Endothelial cell (in vitro differentiated cells): Measurements from ENCODE around the gene FIGNL2. TPM values are rescaled to one million over a fixed set of nuclear protein-coding genes. Genes with fewer than 3 reads are reported as not detected.

Source experiments
- DNase-seq: peaks from one replicate; pipeline ENCODE4 v3.0.0; 2021; ENCODE audit warnings: low spot score
- H3K27ac Mint-ChIP-seq: one replicate; pipeline ENCODE4 v1.8.0; 2021; ENCODE audit warnings: mixed read lengths, inconsistent platforms; ENCODE audit not compliant: unreplicated experiment
- H3K27me3 Mint-ChIP-seq: one replicate; pipeline ENCODE4 v1.8.0; 2021; ENCODE audit warnings: mild to moderate bottlenecking, moderate library complexity, mixed read lengths, inconsistent platforms; ENCODE audit not compliant: unreplicated experiment
- H3K36me3 Mint-ChIP-seq: one replicate; pipeline ENCODE4 v1.8.0; 2021; ENCODE audit warnings: mild to moderate bottlenecking, low read depth, mixed read lengths, inconsistent platforms; ENCODE audit not compliant: unreplicated experiment
- H3K4me1 Mint-ChIP-seq: one replicate; pipeline ENCODE4 v1.8.0; 2021; ENCODE audit warnings: mild to moderate bottlenecking, mixed read lengths, inconsistent platforms; ENCODE audit not compliant: unreplicated experiment
- H3K4me3 Mint-ChIP-seq: one replicate; pipeline ENCODE4 v1.8.0; 2021; ENCODE audit warnings: mild to moderate bottlenecking, mixed read lengths, inconsistent platforms; ENCODE audit not compliant: unreplicated experiment
- H3K9me3 Mint-ChIP-seq: one replicate; pipeline ENCODE4 v1.8.0; 2021; ENCODE audit warnings: mixed read lengths, inconsistent platforms; ENCODE audit not compliant: unreplicated experiment
- CTCF ChIP-seq: fragments of 200-600 bp; sonication (generic); IDR thresholded peaks from one replicate; pipeline ENCODE4 v1.5.0; 2021; ENCODE audit warnings: antibody characterized with exemption; ENCODE audit not compliant: unreplicated experiment
- total RNA-seq: library from RNA; stranded (reverse); fragmentation: NEBNext Ultra II Directional; extraction: Animal tissue kit (Norgen Biotek cat#: 25700); gene quantifications from one replicate; pipeline ENCODE4 v1.2.1, GENCODE V29; 2021; ENCODE audit not compliant: unreplicated experiment

The FIGNL2 gene
- total RNA-seq, 1 donor from 2014 or later = 42.0 TPM

- no peak for DNase-seq
- Mint-ChIP-seq H3K36me3 (peaks cover 13% of the 10 kb centered on the region), H3K27me3 (peaks cover 10% of the 10 kb centered on the region), H3K27ac (peak overlapping the region; percentile 43), H3K4me3 (peak overlapping the region; percentile 92), H3K4me1 (peaks cover 21% of the 10 kb centered on the region), H3K9me3 (no peaks in the 10 kb centered on the region)
- no peak for TF ChIP-seq CTCF
These were observed 2.2 kb downstream of the FIGNL2 start for GRCh38 chr12:51846271-51846691.

GRCh38 chr12:51845482-51845881 lies 3.0 kb downstream of the FIGNL2 start:
- Mint-ChIP-seq H3K27ac (no peak overlapping the region), H3K27me3 (peaks cover 10% of the 10 kb centered on the region), H3K4me1 (peaks cover 13% of the 10 kb centered on the region), H3K9me3 (no peaks in the 10 kb centered on the region), H3K36me3 (peaks cover 13% of the 10 kb centered on the region), H3K4me3 (peak overlapping the region; percentile 15)
- DNase-seq = no peak
- TF ChIP-seq CTCF = no peak

GRCh38 chr12:51844854-51845253 lies 3.7 kb downstream of the FIGNL2 start:
- peaks cover 18% of the 10 kb centered on the region for H3K36me3 Mint-ChIP-seq
- H3K27ac Mint-ChIP-seq = no peak overlapping the region
- H3K4me1 Mint-ChIP-seq = peaks cover 6% of the 10 kb centered on the region
- H3K4me3 Mint-ChIP-seq = peak overlapping the region; percentile 15
- H3K9me3 Mint-ChIP-seq = no peaks in the 10 kb centered on the region
- no peak for TF ChIP-seq CTCF
- DNase-seq = no peak
- H3K27me3 Mint-ChIP-seq = peaks cover 12% of the 10 kb centered on the region

GRCh38 chr12:51841727-51842126 lies 6.8 kb downstream of the FIGNL2 start:
- H3K27me3 Mint-ChIP-seq = peaks cover 15% of the 10 kb centered on the region
- no peak overlapping the region for H3K27ac Mint-ChIP-seq
- H3K4me3 Mint-ChIP-seq = no peak overlapping the region

GRCh38 chr12:51840966-51841365 lies 7.6 kb downstream of the FIGNL2 start:
- Mint-ChIP-seq H3K4me1 (peaks cover 2% of the 10 kb centered on the region), H3K27ac (no peak overlapping the region), H3K4me3 (no peak overlapping the region), H3K27me3 (peaks cover 10% of the 10 kb centered on the region), H3K9me3 (no peaks in the 10 kb centered on the region), H3K36me3 (peaks cover 28% of the 10 kb centered on the region)
- DNase-seq = no peak
- no peak for TF ChIP-seq CTCF

More at GRCh38 chr12:51841727-51842126, 6.8 kb downstream of the FIGNL2 start:
- Mint-ChIP-seq H3K4me1 (peaks cover 6% of the 10 kb centered on the region), H3K9me3 (no peaks in the 10 kb centered on the region), H3K36me3 (peaks cover 28% of the 10 kb centered on the region)
- no peak for TF ChIP-seq CTCF
- no peak for DNase-seq
